HepG2 (cell line): ENCODE measurements around the gene CDK8.

Experiments
- CTCF ChIP-seq: sonication (generic); formaldehyde crosslinking; IDR thresholded peaks from 2 replicates; pipeline ENCODE4 v1.5.0; 2020; ENCODE audit warnings: mild to moderate bottlenecking, missing genetic modification reagents, moderate library complexity
- JUND ChIP-seq: sonication (generic); formaldehyde crosslinking; IDR thresholded peaks from 2 replicates; pipeline ENCODE4 v1.8.0; 2022; ENCODE audit warnings: mild to moderate bottlenecking, missing genetic modification reagents
- PATZ1 ChIP-seq: sonication (generic); formaldehyde crosslinking; IDR thresholded peaks from 2 replicates; pipeline ENCODE4 v1.4.0; 2020; ENCODE audit warnings: missing genetic modification reagents
- POLR2AphosphoS5 ChIP-seq: IDR thresholded peaks from 2 replicates; pipeline ENCODE4 v1.6.1; 2012; ENCODE audit warnings: low read depth, low read length
- RORA ChIP-seq: sonication (generic); formaldehyde crosslinking; IDR thresholded peaks from 2 replicates; pipeline ENCODE4 v1.5.0; 2020; ENCODE audit warnings: mild to moderate bottlenecking, missing genetic modification reagents, moderate library complexity
- TBX3 ChIP-seq: fragments of 450-650 bp; IDR thresholded peaks from 2 replicates; pipeline ENCODE4 v1.6.1; 2017; ENCODE audit warnings: antibody characterized with exemption, mild to moderate bottlenecking, inconsistent platforms, borderline replicate concordance
- YY1 ChIP-seq: IDR thresholded peaks from 2 replicates; pipeline ENCODE4 v1.6.1; 2011; ENCODE audit warnings: low read length, low read depth, moderate library complexity, mild to moderate bottlenecking; ENCODE audit not compliant: insufficient read depth, insufficient replicate concordance
- ZMYM3 ChIP-seq: sonication (generic); formaldehyde crosslinking; IDR thresholded peaks from 2 replicates; pipeline ENCODE4 v1.5.1; 2020; ENCODE audit warnings: mild to moderate bottlenecking, missing genetic modification reagents
- ZNF883 ChIP-seq: sonication (generic); formaldehyde crosslinking; IDR thresholded peaks from 2 replicates; pipeline ENCODE4 v1.5.1; 2020; ENCODE audit warnings: mild to moderate bottlenecking, missing genetic modification reagents; ENCODE audit errors: not compliant biosample characterization

- TF ChIP-seq CTCF (CRISPR knock-in tag) (no peak), POLR2AphosphoS5 (no peak), RORA (no peak), PATZ1 (CRISPR knock-in tag) (no peak), JUND (CRISPR knock-in tag) (no peak), YY1 (no peak), TBX3 (no peak), ZMYM3 (CRISPR knock-in tag) (no peak), ZNF883 (no peak)
Measured at GRCh38 chr13:26382366-26382765, 128.4 kb downstream of the CDK8 start.
